ENCODE results near the gene NUCKS1. TPM values are rescaled to one million over a fixed set of nuclear protein-coding genes. Genes with fewer than 3 reads are reported as not detected.
"Not testable (repeated sequence)": the region's sequence is repeated elsewhere in the genome, so short reads cannot be mapped to it uniquely, and the experiment has no call there.

NUCKS1 gene
- polyA plus RNA-seq, 1 donor = 106 TPM

- no peaks in the 10 kb centered on the region for H3K9me3 ChIP-seq (ENCODE audit: control insufficient read depth, low read depth, low read length)
- no peak overlapping the region for H3K27ac ChIP-seq (ENCODE audit: low read length)
- H3K27me3 ChIP-seq (ENCODE audit: control insufficient read depth, insufficient read depth, low read length) = no peaks in the 10 kb centered on the region
- no peak for DNase-seq
- peaks cover 7% of the 10 kb centered on the region for H3K36me3 ChIP-seq (ENCODE audit: control insufficient read depth, insufficient read depth, low read length)
- H3K4me1 ChIP-seq (ENCODE audit: control insufficient read depth, insufficient read depth, low read length) = no peaks in the 10 kb centered on the region
- WGBS (ENCODE audit: insufficient coverage, low lambda C conversion rate) = 80% methylated on average over 1 of the region's 2 CpGs
- no peak overlapping the region for H3K4me3 ChIP-seq (ENCODE audit: low read length)
Measured at GRCh38 chr1:205733438-205734175, 16.4 kb downstream of the NUCKS1 start.

GRCh38 chr1:205729945-205730610 lies 19.9 kb downstream of the NUCKS1 start:
- DNase-seq = no peak
- Histone ChIP-seq H3K4me3 (ENCODE audit: low read length) (no peak overlapping the region), H3K27ac (ENCODE audit: low read length) (no peak overlapping the region), H3K36me3 (ENCODE audit: control insufficient read depth, insufficient read depth, low read length) (peaks cover 8% of the 10 kb centered on the region), H3K4me1 (ENCODE audit: control insufficient read depth, insufficient read depth, low read length) (peaks cover 6% of the 10 kb centered on the region), H3K27me3 (ENCODE audit: control insufficient read depth, insufficient read depth, low read length) (no peaks in the 10 kb centered on the region), H3K9me3 (ENCODE audit: control insufficient read depth, low read depth, low read length) (no peaks in the 10 kb centered on the region)
- 83% methylated on average over 1 of the region's 9 CpGs for WGBS (ENCODE audit: insufficient coverage, low lambda C conversion rate)

GRCh38 chr1:205726619-205727125 lies 23.3 kb downstream of the NUCKS1 start:
- WGBS (ENCODE audit: insufficient coverage, low lambda C conversion rate) = 0% methylated on average over 1 of the region's 4 CpGs
- Histone ChIP-seq H3K4me3 (ENCODE audit: low read length) (no peak overlapping the region), H3K27me3 (ENCODE audit: control insufficient read depth, insufficient read depth, low read length) (no peaks in the 10 kb centered on the region), H3K27ac (ENCODE audit: low read length) (no peak overlapping the region), H3K4me1 (ENCODE audit: control insufficient read depth, insufficient read depth, low read length) (peaks cover 6% of the 10 kb centered on the region), H3K9me3 (ENCODE audit: control insufficient read depth, low read depth, low read length) (no peaks in the 10 kb centered on the region), H3K36me3 (ENCODE audit: control insufficient read depth, insufficient read depth, low read length) (peaks cover 16% of the 10 kb centered on the region)
- DNase-seq = peak in 1 of 2 donors; percentile 55

GRCh38 chr1:205725514-205725913 lies 24.5 kb downstream of the NUCKS1 start:
- Histone ChIP-seq H3K4me1 (ENCODE audit: control insufficient read depth, insufficient read depth, low read length) (peaks cover 6% of the 10 kb centered on the region), H3K27me3 (ENCODE audit: control insufficient read depth, insufficient read depth, low read length) (no peaks in the 10 kb centered on the region), H3K9me3 (ENCODE audit: control insufficient read depth, low read depth, low read length) (peaks cover 2% of the 10 kb centered on the region), H3K36me3 (ENCODE audit: control insufficient read depth, insufficient read depth, low read length) (peaks cover 23% of the 10 kb centered on the region), H3K4me3 (ENCODE audit: low read length) (no peak overlapping the region), H3K27ac (ENCODE audit: low read length) (no peak overlapping the region)
- WGBS (ENCODE audit: insufficient coverage, low lambda C conversion rate) = 43% methylated on average over 1 of the region's 1 CpG
- no peak for DNase-seq

GRCh38 chr1:205720740-205721139 lies 29.2 kb downstream of the NUCKS1 start:
- not testable (repeated sequence) for H3K4me1 ChIP-seq (ENCODE audit: control insufficient read depth, insufficient read depth, low read length); H3K9me3 ChIP-seq (ENCODE audit: control insufficient read depth, low read depth, low read length)
- WGBS (ENCODE audit: insufficient coverage, low lambda C conversion rate) = no CpG with 5 or more reads among the region's 2 CpGs

GRCh38 chr1:205719762-205720161 lies 30.2 kb downstream of the NUCKS1 start:
- no peak overlapping the region for H3K4me3 ChIP-seq (ENCODE audit: low read length)

More at GRCh38 chr1:205720740-205721139, 29.2 kb downstream of the NUCKS1 start:
- not testable (repeated sequence) for H3K27me3 ChIP-seq (ENCODE audit: control insufficient read depth, insufficient read depth, low read length); H3K27ac ChIP-seq (ENCODE audit: low read length); DNase-seq; H3K4me3 ChIP-seq (ENCODE audit: low read length)
- H3K36me3 ChIP-seq (ENCODE audit: control insufficient read depth, insufficient read depth, low read length) = peaks cover 48% of the 10 kb centered on the region

GRCh38 chr1:205719015-205719414 lies 31.0 kb downstream of the NUCKS1 start:
- Histone ChIP-seq H3K9me3 (ENCODE audit: control insufficient read depth, low read depth, low read length) (peaks cover 2% of the 10 kb centered on the region), H3K36me3 (ENCODE audit: control insufficient read depth, insufficient read depth, low read length) (peaks cover 49% of the 10 kb centered on the region), H3K4me3 (ENCODE audit: low read length) (no peak overlapping the region), H3K4me1 (ENCODE audit: control insufficient read depth, insufficient read depth, low read length) (peaks cover 6% of the 10 kb centered on the region), H3K27ac (ENCODE audit: low read length) (no peak overlapping the region), H3K27me3 (ENCODE audit: control insufficient read depth, insufficient read depth, low read length) (no peaks in the 10 kb centered on the region)
- DNase-seq = no peak
- no CpG with 5 or more reads among the region's 3 CpGs for WGBS (ENCODE audit: insufficient coverage, low lambda C conversion rate)

More at GRCh38 chr1:205719762-205720161, 30.2 kb downstream of the NUCKS1 start:
- Histone ChIP-seq H3K27me3 (ENCODE audit: control insufficient read depth, insufficient read depth, low read length) (no peaks in the 10 kb centered on the region), H3K27ac (ENCODE audit: low read length) (no peak overlapping the region), H3K4me1 (ENCODE audit: control insufficient read depth, insufficient read depth, low read length) (peaks cover 6% of the 10 kb centered on the region), H3K9me3 (ENCODE audit: control insufficient read depth, low read depth, low read length) (peaks cover 2% of the 10 kb centered on the region), H3K36me3 (ENCODE audit: control insufficient read depth, insufficient read depth, low read length) (peaks cover 49% of the 10 kb centered on the region)
- no peak for DNase-seq

- no peaks in the 10 kb centered on the region for H3K27me3 ChIP-seq (ENCODE audit: control insufficient read depth, insufficient read depth, low read length)
- H3K36me3 ChIP-seq (ENCODE audit: control insufficient read depth, insufficient read depth, low read length) = peaks cover 43% of the 10 kb centered on the region
- peak in 1 of 2 donors; percentile 32 for DNase-seq
- peak overlapping the region; percentile 14 for H3K27ac ChIP-seq (ENCODE audit: low read length)
- H3K4me3 ChIP-seq (ENCODE audit: low read length) = no peak overlapping the region
- peaks cover 2% of the 10 kb centered on the region for H3K9me3 ChIP-seq (ENCODE audit: control insufficient read depth, low read depth, low read length)
- H3K4me1 ChIP-seq (ENCODE audit: control insufficient read depth, insufficient read depth, low read length) = peaks cover 6% of the 10 kb centered on the region
- WGBS (ENCODE audit: insufficient coverage, low lambda C conversion rate) = 67% methylated on average over 1 of the region's 7 CpGs
Measured at GRCh38 chr1:205716371-205717132, 33.4 kb downstream of the NUCKS1 start.

GRCh38 chr1:205715628-205716027 lies 34.4 kb downstream of the NUCKS1 start:
- Histone ChIP-seq H3K4me3 (ENCODE audit: low read length) (no peak overlapping the region), H3K36me3 (ENCODE audit: control insufficient read depth, insufficient read depth, low read length) (peaks cover 37% of the 10 kb centered on the region), H3K4me1 (ENCODE audit: control insufficient read depth, insufficient read depth, low read length) (peaks cover 6% of the 10 kb centered on the region), H3K9me3 (ENCODE audit: control insufficient read depth, low read depth, low read length) (no peaks in the 10 kb centered on the region), H3K27me3 (ENCODE audit: control insufficient read depth, insufficient read depth, low read length) (no peaks in the 10 kb centered on the region), H3K27ac (ENCODE audit: low read length) (no peak overlapping the region)
- no CpG with 5 or more reads among the region's 5 CpGs for WGBS (ENCODE audit: insufficient coverage, low lambda C conversion rate)
- DNase-seq = no peak

- H3K27me3 ChIP-seq (ENCODE audit: control insufficient read depth, insufficient read depth, low read length) = no peaks in the 10 kb centered on the region
- H3K4me1 ChIP-seq (ENCODE audit: control insufficient read depth, insufficient read depth, low read length) = peaks cover 6% of the 10 kb centered on the region
- 83% methylated on average over 2 of the region's 4 CpGs for WGBS (ENCODE audit: insufficient coverage, low lambda C conversion rate)
- peaks cover 31% of the 10 kb centered on the region for H3K36me3 ChIP-seq (ENCODE audit: control insufficient read depth, insufficient read depth, low read length)
- H3K9me3 ChIP-seq (ENCODE audit: control insufficient read depth, low read depth, low read length) = no peaks in the 10 kb centered on the region
- no peak overlapping the region for H3K4me3 ChIP-seq (ENCODE audit: low read length)
- no peak for DNase-seq
- H3K27ac ChIP-seq (ENCODE audit: low read length) = no peak overlapping the region
Measured at GRCh38 chr1:205714906-205715246, 35.1 kb downstream of the NUCKS1 start.

Measured in large intestine (tissue), 3 donors.